Stimulated activated CD4-positive, alpha-beta T cell treated with anti-CD3 and anti-CD28 coated beads, Interleukin-4, amount 100 ng/mL, for 1 hour (primary cell): ENCODE measurements around the gene GBA3.

Source experiments
- DNase-seq: peaks from one replicate; pipeline ENCODE4 v3.0.0-alpha.2; 2020

The GBA3 gene

GRCh38 chr4:22790631-22791030 is 97.9 kb downstream of the GBA3 start:
- no peak for DNase-seq

- DNase-seq, result no peak
These were observed 102.0 kb downstream of the GBA3 start for GRCh38 chr4:22794732-22795131.

DNA sequence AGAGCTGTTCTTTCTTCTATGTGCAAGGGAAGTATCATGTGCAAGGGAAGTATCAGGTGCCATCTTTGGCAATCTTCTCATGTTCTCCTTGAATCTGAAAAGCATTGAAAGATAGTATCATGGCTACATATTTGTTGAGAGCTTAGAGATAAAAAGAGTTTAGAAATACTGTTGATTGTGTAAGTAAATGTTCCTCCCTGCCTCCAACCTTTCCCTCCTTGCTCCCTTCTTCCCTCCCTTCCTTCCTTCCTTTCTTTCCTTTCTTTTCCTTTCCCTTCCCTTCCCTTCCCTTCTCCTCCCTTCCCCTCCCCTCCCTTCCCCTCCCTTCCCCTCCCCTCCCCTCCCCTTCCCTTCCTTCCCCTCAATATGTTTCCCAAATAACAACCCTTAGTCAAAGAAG is 108.7 kb downstream of the GBA3 start:
- DNase-seq, result no peak

- no peak for DNase-seq
These were observed 110.1 kb downstream of the GBA3 start for GRCh38 chr4:22802876-22803275.

DNA sequence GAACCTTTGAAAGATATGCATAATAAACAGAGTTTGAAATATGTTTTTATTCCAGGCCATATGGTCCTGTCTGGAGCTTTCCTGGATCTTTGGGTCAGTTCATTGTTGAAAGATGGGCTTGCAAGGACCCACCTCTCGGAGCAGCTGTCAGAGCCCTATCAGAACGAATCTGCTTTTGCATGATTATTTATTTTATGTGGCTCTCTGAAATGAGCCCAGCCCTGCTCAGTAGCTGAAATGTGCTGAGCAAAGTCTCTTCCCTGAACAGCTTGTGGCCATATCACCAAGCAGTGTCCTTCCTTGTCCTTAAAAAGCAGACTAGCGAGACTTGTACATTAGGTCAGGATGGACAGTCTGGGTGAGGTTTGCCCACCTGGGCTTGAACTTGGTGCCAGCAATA is 110.8 kb downstream of the GBA3 start:
- no peak for DNase-seq

DNA sequence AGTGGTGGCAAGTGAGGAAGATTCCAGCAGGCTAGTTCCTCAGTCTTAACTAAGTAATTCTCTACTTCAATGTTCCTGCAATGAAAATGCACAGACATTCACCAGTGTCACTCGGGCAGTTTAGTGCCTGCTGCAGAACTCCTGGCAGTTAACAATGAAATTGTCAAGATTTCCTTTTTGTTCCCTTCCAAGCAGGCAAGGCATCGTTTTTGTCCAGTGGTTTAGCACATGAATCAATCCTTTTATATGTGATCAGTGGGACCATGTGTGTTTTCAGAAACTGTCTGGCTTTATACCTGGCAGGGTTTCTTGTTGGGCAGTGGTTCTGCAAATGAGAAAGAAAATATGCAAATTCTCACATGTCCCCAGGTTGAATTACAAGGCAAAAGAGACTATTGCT is 122.2 kb downstream of the GBA3 start:
- no peak for DNase-seq

GRCh38 chr4:22824091-22824490 is 131.4 kb downstream of the GBA3 start:
- DNase-seq, result no peak

DNA sequence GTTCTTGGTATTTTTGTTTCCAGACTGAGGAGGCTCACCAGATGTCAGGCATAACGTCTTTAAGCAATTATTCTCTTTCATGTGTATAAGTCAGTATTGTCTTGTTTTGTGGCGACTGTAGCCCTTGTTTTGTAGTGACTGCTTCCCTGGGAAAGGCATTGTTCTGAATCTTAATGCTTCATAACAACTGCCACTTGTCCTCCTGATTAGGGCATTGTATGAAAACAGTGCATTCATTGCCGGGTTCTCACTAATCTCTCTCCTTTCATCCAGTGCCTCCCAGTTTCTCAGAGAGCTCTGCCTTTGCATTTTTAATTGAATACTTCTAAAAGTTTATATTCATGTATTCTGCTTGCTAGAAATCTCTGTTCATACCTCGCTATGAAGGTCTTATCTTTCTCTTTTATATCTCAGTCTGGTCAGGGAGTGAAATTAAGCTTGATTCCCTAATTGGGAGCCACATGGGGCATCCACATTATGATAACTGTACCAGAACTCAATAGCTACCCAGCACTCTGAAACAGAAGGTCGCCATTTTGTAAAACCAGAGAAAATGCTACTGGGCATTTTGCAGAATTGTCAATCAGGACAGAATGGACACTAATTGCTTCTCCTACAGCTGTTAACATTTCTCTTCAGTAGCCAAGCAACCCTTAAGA is 149.8 kb downstream of the GBA3 start:
- no peak for DNase-seq

DNA sequence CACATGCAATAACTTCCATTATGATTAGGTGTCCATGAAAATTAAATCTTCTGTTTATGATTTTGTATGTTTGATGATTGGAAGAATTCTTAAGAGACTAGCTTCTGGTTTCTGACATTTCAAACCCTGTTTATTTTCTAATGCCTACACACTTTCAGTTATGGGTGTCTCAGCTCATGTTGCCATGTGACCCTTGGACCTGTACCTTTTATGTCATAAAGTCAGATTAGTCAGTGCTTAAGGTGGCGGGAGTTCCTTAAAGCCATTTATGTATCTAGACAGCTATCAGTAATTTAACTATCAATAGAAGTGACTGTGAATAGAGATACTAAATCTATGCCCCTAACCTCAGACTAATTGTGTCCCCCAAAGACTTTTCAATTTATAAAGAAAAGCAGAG is 155.6 kb downstream of the GBA3 start:
- DNase-seq, result no peak

- DNase-seq, result no peak
These were observed 157.3 kb downstream of the GBA3 start for GRCh38 chr4:22850055-22850454.

DNA sequence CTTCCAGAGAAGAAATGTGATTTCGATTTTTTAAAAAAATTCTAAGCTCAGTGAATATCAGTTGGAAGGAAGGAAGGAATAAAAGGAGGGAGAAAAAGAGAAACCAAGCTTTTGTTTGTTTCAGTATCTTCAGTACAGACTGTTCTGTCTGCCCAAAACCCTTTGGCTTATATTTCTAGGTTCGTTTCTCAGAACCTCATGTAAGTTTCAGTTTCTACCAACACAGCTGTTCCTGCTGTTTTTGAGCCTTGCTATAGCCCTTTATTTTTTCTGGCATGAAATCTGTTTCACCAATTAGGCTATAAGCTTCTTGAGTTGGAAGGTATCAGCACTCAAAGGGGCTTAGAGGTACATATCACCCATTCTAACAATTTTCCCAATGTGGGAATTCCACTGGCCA is 157.9 kb downstream of the GBA3 start:
- no peak for DNase-seq

DNA sequence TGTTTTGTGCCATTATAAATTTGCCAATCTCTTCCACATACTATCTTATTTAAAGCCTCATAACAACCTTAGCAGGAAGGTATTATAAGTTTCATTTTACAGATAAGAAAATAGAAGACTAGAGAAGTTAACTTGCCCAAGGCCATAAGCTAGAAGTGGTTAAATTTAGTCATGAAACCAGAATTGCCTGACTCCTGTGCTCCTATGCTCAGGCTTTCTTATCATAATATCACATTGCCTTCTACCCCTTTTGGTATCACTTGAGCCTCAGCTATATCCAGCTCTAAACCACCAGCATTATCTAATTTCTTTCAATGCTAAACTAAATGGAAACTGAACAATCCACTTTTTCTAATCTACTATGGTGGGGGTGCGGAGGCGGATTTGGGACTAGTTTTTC is 164.7 kb downstream of the GBA3 start:
- no peak for DNase-seq

- DNase-seq, result no peak
These were observed 166.6 kb downstream of the GBA3 start for GRCh38 chr4:22859318-22859717.
